Measurements from ENCODE around the gene GPANK1. TPM values are rescaled to one million over a fixed set of nuclear protein-coding genes. Genes with fewer than 3 reads are reported as not detected.

Gene GPANK1
- total RNA-seq, 6 experiments from 2014 or later: 6.4 to 10.0 (median 8.0) TPM

DNA sequence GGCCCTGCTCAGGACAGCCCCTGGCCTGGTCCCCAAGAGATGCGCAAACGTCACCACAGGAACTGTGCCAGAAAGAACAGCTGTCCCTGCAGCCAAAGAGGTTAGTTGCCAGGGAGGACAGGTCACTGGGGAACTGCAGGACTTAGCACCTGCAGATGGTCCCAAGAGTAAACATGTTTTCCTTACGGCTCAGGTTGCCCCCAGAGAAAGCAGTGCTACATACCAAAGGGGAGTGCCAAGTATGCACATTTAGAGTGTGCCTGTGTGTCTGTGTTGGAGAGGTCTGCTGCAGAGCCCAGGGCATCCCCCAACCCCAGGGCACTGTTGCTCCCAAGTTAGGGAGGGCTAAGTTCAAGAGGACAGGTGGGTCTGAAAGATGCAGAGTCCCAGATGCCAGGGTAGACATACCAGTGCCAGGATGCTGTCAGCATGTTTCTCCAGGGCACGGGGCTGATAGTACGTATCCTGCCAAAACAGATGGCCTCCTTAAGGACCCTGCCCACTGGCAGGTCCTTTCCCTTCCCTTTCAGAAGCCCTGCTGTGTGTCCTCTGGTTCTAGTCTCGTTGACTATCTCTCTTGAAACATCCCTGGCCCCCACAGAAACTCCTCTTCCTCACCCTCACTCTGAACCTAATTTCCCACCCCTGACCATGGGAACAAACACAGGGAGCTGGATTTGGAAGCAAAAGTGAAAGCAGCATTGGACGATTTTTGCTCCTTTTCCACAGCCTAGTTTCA lies 37.0 kb upstream of the GPANK1 start:
- 2% methylated on average over 3 of the region's 7 CpGs for WGBS (ENCODE audit: insufficient coverage, low coverage, low lambda C conversion rate, missing lambda C conversion rate)
- Histone ChIP-seq H3K4me1 (peaks cover 0 to 21% (median 11%) of the 10 kb centered on the region in 4 donors), H3K27ac (peak overlapping the region; percentile 95 to 98 (median 97)), H3K4me3 (peak overlapping the region; percentile 71 to 80 (median 77)), H3K27me3 (no peaks in the 10 kb centered on the region), H3K9me3 (no peaks in the 10 kb centered on the region), H3K36me3 (peaks cover 0 to 21% (median 2%) of the 10 kb centered on the region in 4 donors)
- DNase-seq (peak; percentile 58 to 76 (median 69)), ATAC-seq (peak in 2 of 4 donors; percentile 15 to 24)
- intact Hi-C loops (cut with DNase I): no loop called here
- no peak for TF ChIP-seq POLR2A (IDR thresholded peaks at IDR 0.05)
- TF ChIP-seq, protein P1, sequence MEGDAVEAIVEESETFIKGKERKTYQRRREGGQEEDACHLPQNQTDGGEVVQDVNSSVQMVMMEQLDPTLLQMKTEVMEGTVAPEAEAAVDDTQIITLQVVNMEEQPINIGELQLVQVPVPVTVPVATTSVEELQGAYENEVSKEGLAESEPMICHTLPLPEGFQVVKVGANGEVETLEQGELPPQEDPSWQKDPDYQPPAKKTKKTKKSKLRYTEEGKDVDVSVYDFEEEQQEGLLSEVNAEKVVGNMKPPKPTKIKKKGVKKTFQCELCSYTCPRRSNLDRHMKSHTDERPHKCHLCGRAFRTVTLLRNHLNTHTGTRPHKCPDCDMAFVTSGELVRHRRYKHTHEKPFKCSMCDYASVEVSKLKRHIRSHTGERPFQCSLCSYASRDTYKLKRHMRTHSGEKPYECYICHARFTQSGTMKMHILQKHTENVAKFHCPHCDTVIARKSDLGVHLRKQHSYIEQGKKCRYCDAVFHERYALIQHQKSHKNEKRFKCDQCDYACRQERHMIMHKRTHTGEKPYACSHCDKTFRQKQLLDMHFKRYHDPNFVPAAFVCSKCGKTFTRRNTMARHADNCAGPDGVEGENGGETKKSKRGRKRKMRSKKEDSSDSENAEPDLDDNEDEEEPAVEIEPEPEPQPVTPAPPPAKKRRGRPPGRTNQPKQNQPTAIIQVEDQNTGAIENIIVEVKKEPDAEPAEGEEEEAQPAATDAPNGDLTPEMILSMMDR (IDR thresholded peaks at IDR 0.05): no peak

DNA sequence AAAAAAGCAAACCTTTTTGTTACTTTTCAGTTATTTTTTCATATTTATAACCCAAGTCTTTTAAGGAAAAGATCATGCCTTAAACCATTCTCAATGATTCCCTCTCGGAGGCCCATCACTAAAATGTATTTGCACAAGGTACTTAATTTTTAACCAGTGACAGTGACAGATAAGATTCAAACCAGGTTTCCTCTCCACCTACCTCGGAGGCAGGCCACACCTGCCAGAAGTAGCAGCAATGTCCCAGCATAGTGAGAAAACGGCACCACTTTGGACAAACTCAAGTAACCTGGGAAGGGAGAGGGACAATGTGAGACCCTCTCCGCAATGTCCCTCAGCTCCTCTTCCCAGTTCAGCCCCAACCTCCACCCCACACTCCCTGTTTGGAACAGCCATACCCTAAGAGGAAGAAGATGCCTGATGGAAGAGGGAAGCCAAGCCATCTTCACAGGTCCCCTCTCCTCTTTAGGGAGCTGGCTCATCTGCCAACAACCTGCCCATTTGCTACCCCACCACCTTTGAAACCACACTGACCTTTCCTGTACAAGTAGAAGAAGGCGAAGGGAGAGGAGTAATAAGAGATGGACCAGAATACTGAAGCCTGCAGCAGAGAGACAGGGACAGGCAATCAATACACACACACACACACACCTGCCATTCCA lies 36.1 kb upstream of the GPANK1 start:
- Histone ChIP-seq H3K27me3 (no peaks in the 10 kb centered on the region), H3K9me3 (no peaks in the 10 kb centered on the region), H3K36me3 (peaks cover 0 to 29% (median 2%) of the 10 kb centered on the region in 4 donors), H3K4me1 (peaks cover 0 to 21% (median 11%) of the 10 kb centered on the region in 4 donors), H3K27ac (no peak overlapping the region), H3K4me3 (no peak overlapping the region)
- no peak for TF ChIP-seq POLR2A (IDR thresholded peaks at IDR 0.05)
- TF ChIP-seq, protein P1 (IDR thresholded peaks at IDR 0.05): no peak
- ATAC-seq (no peak), DNase-seq (no peak)
- intact Hi-C loops (cut with DNase I): no loop called here
- 47% methylated on average over 4 of the region's 5 CpGs for WGBS (ENCODE audit: insufficient coverage, low coverage, low lambda C conversion rate, missing lambda C conversion rate)

DNA sequence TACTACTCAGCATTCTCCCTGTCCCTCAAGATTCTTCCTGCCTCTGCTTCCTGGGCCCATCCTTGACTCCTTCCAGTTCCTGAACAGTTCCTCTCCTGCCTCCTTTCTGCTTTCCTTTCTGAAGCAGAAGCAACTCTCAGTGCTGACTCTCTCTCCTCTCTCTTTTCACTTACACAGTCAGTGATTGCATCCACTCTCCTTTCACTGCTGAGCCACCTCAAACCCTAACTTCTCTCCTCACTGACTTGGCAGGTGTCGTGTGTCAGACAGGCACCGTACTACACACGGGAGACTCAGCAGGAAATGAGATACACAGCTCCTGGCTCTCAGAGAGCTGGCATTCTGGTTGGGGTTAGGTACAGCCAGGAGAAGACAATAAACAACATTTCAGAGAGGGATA lies 32.8 kb upstream of the GPANK1 start:
- no peaks in the 10 kb centered on the region for H3K9me3 ChIP-seq
- ATAC-seq: no peak
- no peak overlapping the region for H3K27ac ChIP-seq
- H3K4me1 ChIP-seq: peaks cover 0 to 18% (median 11%) of the 10 kb centered on the region in 4 donors
- TF ChIP-seq, protein P1 (IDR thresholded peaks at IDR 0.05): no peak
- TF ChIP-seq POLR2A (IDR thresholded peaks at IDR 0.05): no peak
- no peaks in the 10 kb centered on the region for H3K27me3 ChIP-seq
- intact Hi-C loops (cut with DNase I): no loop called here
- DNase-seq: no peak
- WGBS (ENCODE audit: insufficient coverage, low coverage, low lambda C conversion rate, missing lambda C conversion rate): 67% methylated on average over 3 of the region's 3 CpGs
- peaks cover 0 to 61% (median 6%) of the 10 kb centered on the region in 4 donors for H3K36me3 ChIP-seq
- no peak overlapping the region for H3K4me3 ChIP-seq

DNA sequence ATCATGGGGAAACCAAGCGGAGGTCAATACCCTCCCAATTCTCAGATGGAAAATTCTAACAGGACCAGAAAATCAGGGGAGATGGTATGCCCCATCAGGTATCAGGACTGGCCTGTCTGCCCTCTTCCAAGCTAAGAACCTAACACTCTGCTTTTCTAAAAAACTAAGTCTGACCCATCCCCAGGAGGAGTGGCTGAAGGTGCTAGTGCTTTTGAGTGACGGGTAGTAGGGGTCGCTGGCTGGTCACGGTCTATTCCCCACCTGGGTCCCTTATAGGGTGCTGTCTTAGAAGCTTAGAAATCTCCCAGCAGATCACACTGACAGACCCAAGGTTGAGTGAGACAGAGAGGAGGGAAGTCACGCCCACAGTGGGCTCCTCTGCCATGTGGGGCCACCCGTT lies 28.7 kb upstream of the GPANK1 start:
- intact Hi-C loops (cut with DNase I): no loop called here
- no peak overlapping the region for H3K4me3 ChIP-seq
- no peak for ATAC-seq
- H3K27me3 ChIP-seq: no peaks in the 10 kb centered on the region
- no peak for DNase-seq
- H3K9me3 ChIP-seq: no peaks in the 10 kb centered on the region
- TF ChIP-seq, protein P1 (IDR thresholded peaks at IDR 0.05): no peak
- no peak for TF ChIP-seq POLR2A (IDR thresholded peaks at IDR 0.05)
- no peaks in the 10 kb centered on the region for H3K4me1 ChIP-seq
- 90% methylated on average over 3 of the region's 6 CpGs for WGBS (ENCODE audit: insufficient coverage, low coverage, low lambda C conversion rate, missing lambda C conversion rate)
- no peak overlapping the region for H3K27ac ChIP-seq
- peaks cover 0 to 75% (median 20%) of the 10 kb centered on the region in 4 donors for H3K36me3 ChIP-seq
